Measurements from ENCODE around the gene TUBB4B. TPM values are rescaled to one million over a fixed set of nuclear protein-coding genes. Genes with fewer than 3 reads are reported as not detected.

The TUBB4B gene
- total RNA-seq, 1 donor, result 67.7 TPM

DNA sequence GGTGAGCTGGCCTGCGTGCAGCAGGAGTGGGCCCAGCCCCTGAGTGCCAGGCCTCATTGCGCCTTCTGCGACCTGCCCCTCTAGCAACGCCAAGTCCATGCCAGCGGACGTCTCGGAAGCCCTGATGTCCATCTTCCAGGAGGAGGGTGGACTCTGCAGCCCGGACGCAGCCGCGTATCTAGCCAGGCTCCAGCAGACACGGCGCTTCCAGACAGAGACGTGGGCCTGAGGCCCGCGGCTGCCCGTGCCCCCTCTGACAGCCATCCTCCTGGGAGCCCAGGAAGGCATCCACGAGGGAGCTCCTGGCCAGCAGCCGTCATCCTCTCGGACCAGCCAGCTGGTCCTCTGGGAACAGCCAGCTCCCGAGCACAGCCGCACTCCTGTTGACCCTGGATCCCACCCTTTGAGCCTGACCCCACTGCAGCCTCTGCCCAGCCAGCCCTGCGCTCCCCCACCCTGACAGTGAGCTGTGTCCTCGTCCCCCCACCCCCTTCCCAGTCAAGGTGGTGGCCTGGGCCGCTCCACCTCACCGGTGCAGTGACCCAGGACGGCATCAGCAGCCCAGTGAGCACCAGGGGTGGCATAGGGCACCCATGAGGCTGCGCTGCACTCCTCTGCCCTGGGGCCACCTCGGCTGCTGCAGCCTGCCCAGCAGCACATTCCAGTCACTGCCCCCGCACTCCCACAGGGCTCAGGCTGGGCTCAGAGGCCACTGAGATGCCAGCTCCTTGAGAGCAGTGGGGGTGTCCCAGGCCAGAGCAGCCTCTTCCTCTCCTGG lies 24.7 kb upstream of the TUBB4B start:
- Histone ChIP-seq H3K4me2 (ENCODE audit: insufficient read depth, low read length) (no peak overlapping the region), H3K36me3 (ENCODE audit: insufficient read depth, low read length) (no peaks in the 10 kb centered on the region), H3K27ac (ENCODE audit: low read depth, low read length) (no peak overlapping the region), H3K4me1 (ENCODE audit: insufficient read depth, low read length) (peaks cover 15% of the 10 kb centered on the region), H3K27me3 (ENCODE audit: insufficient read depth, low read length) (no peaks in the 10 kb centered on the region), H3K4me3 (ENCODE audit: insufficient read depth, low read length) (no peak overlapping the region), H4K20me1 (ENCODE audit: insufficient read depth, low read length) (no peaks in the 10 kb centered on the region), H3K9me3 (ENCODE audit: low read depth, low read length) (no peaks in the 10 kb centered on the region), H3K79me2 (ENCODE audit: insufficient read depth, low read length) (no peaks in the 10 kb centered on the region), H2AFZ (ENCODE audit: low read length) (no peak overlapping the region)
- no peak for DNase-seq (ENCODE audit: insufficient read length, low spot score, missing footprints)
- TF ChIP-seq, protein P1, sequence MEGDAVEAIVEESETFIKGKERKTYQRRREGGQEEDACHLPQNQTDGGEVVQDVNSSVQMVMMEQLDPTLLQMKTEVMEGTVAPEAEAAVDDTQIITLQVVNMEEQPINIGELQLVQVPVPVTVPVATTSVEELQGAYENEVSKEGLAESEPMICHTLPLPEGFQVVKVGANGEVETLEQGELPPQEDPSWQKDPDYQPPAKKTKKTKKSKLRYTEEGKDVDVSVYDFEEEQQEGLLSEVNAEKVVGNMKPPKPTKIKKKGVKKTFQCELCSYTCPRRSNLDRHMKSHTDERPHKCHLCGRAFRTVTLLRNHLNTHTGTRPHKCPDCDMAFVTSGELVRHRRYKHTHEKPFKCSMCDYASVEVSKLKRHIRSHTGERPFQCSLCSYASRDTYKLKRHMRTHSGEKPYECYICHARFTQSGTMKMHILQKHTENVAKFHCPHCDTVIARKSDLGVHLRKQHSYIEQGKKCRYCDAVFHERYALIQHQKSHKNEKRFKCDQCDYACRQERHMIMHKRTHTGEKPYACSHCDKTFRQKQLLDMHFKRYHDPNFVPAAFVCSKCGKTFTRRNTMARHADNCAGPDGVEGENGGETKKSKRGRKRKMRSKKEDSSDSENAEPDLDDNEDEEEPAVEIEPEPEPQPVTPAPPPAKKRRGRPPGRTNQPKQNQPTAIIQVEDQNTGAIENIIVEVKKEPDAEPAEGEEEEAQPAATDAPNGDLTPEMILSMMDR (IDR thresholded peaks at IDR 0.05; ENCODE audit: extremely low read depth, low read depth, low read length), result no peak

DNA sequence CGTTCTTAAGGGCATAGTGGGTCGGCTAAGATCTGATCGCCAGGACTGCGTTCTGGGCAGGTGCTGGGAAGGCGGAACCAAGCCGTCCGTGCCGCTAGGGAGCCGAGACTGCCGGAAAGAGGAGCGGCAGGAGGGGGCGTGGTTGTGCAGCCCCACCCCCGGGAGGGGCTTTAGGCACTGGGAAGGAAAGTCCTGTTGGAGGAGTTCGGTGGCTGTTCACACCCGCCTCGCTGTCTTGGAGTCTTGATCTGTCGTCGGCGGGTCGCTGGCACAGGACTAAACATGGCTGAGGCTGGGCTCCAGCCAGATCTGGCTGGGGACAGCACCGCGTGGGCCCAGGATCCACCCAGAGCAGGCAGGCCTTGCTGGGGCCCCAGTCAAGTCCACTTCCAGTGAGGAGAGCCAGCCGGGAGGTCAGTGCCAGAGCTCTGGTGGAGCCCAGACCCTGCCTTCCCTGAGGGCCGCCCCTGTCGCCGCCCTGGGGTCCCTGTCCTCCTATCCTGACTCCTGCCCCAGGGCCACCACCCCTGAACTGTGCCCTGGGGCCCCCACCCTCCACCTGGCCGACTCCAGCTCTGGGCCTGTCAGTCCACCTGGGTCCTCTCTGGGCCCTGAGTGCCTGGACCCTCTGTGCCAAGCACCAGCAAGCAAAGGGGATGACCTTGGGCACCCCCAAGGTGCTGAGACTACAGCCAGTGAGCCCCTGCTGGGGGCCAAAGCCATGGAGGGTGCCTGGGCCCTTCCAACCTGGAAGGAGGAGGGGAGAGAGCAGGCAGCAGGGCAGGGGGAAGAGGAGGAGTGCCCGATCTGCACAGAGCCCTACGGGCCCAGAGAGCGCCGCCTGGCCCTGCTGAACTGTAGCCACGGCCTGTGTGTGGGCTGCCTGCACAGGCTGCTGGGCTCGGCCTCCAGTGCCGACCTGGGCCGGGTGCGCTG lies 23.5 kb upstream of the TUBB4B start:
- H3K4me3 ChIP-seq (ENCODE audit: insufficient read depth, low read length), result no peak overlapping the region
- no peaks in the 10 kb centered on the region for H3K27me3 ChIP-seq (ENCODE audit: insufficient read depth, low read length)
- peaks cover 15% of the 10 kb centered on the region for H3K4me1 ChIP-seq (ENCODE audit: insufficient read depth, low read length)
- TF ChIP-seq, protein P1 (IDR thresholded peaks at IDR 0.05; ENCODE audit: extremely low read depth, low read depth, low read length), result no peak
- no peaks in the 10 kb centered on the region for H3K36me3 ChIP-seq (ENCODE audit: insufficient read depth, low read length)
- no peak overlapping the region for H2AFZ ChIP-seq (ENCODE audit: low read length)
- DNase-seq (ENCODE audit: insufficient read length, low spot score, missing footprints), result no peak
- no peak overlapping the region for H3K27ac ChIP-seq (ENCODE audit: low read depth, low read length)
- H3K9me3 ChIP-seq (ENCODE audit: low read depth, low read length), result no peaks in the 10 kb centered on the region
- no peaks in the 10 kb centered on the region for H4K20me1 ChIP-seq (ENCODE audit: insufficient read depth, low read length)
- H3K4me2 ChIP-seq (ENCODE audit: insufficient read depth, low read length), result no peak overlapping the region
- no peaks in the 10 kb centered on the region for H3K79me2 ChIP-seq (ENCODE audit: insufficient read depth, low read length)

- Histone ChIP-seq H3K4me2 (ENCODE audit: insufficient read depth, low read length) (no peak overlapping the region), H3K4me3 (ENCODE audit: insufficient read depth, low read length) (no peak overlapping the region), H3K27ac (ENCODE audit: low read depth, low read length) (no peak overlapping the region)
These were observed 22.8 kb upstream of the TUBB4B start for GRCh38 chr9:137218212-137218753.

More at GRCh38 chr9:137218212-137218753, 22.8 kb upstream of the TUBB4B start:
- Histone ChIP-seq H3K4me1 (ENCODE audit: insufficient read depth, low read length) (peaks cover 20% of the 10 kb centered on the region), H3K79me2 (ENCODE audit: insufficient read depth, low read length) (no peaks in the 10 kb centered on the region), H2AFZ (ENCODE audit: low read length) (no peak overlapping the region), H4K20me1 (ENCODE audit: insufficient read depth, low read length) (no peaks in the 10 kb centered on the region), H3K9me3 (ENCODE audit: low read depth, low read length) (no peaks in the 10 kb centered on the region), H3K27me3 (ENCODE audit: insufficient read depth, low read length) (no peaks in the 10 kb centered on the region), H3K36me3 (ENCODE audit: insufficient read depth, low read length) (no peaks in the 10 kb centered on the region)
- TF ChIP-seq, protein P1 (IDR thresholded peaks at IDR 0.05; ENCODE audit: extremely low read depth, low read depth, low read length), result no peak
- DNase-seq (ENCODE audit: insufficient read length, low spot score, missing footprints), result no peak
